Skeletal muscle cell (primary cell): ENCODE data around the gene TNKS1BP1.
"Not testable (repeated sequence)": the region's sequence is repeated elsewhere in the genome, so short reads cannot be mapped to it uniquely, and the experiment has no call there.

Source experiments
- DNase-seq: peaks from one replicate; pipeline ENCODE4 v3.0.0-alpha.2; 2010; ENCODE audit warnings: low read depth
- H3K4me3 ChIP-seq: 2 replicates; pipeline ENCODE4 v1.5.1; 2011; ENCODE audit warnings: low read depth, mild to moderate bottlenecking, control low read depth, low read length, moderate library complexity

TNKS1BP1 gene

DNA sequence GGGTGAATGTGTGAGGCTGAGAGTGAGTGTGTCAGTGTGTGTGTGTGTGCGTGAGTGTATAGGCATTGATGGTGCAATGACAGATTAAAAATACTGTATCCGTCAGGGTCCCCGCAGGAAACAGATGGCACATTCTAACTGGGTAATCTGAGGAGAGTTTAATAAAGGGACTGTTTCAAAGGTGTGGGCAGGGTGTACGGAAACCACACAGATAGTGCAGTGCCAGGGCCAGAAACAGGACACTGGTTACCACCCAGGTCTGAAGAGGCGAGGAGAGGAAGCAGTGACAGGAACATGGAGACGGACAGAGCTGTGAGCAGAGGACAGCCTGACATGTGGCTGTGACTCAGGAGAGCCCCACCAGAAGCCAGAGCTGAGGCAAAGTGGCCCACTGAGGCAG is 29.9 kb upstream of the TNKS1BP1 start:
- DNase-seq, result no peak
- H3K4me3 ChIP-seq, result no peak overlapping the region

DNA sequence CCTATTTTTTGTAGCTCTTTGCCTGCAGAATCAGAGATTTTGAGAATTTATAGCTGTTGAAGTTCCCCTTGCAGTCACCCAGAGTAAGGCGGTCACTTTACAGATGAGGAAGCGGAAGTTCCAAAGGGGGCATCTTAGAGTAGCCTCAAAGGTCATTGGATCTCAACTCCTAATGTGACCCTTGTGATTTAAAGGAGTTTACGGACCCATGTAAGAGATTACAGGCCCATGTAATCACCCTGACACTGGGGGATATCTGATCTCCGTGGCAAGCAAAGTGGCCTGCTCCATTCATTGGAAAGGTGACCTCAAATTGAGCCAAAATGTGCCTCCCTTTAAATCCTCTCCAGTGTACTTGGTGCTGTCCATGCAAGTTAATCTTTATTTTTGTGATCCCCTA is 29.1 kb upstream of the TNKS1BP1 start:
- H3K4me3 ChIP-seq, result no peak overlapping the region
- no peak for DNase-seq

DNA sequence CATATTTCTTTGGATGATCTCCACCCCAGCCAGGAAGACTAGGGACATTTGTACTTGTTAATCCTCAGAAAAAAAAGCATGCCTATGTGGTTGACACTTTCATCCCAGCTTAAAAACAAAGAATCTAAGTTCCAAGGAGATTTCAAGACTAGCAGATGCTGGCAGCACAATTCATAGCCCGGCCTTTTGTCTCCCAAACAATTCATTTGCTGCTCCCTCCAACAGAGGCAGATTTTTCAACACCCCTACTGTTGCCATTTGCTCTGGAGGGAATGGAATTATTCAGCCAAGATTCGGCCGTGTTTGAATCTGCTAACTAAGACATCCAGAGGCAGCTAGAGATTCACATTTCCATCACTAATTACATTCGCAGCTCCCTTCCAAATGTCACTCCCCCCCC is 28.7 kb upstream of the TNKS1BP1 start:
- H3K4me3 ChIP-seq, result no peak overlapping the region
- DNase-seq, result no peak

DNA sequence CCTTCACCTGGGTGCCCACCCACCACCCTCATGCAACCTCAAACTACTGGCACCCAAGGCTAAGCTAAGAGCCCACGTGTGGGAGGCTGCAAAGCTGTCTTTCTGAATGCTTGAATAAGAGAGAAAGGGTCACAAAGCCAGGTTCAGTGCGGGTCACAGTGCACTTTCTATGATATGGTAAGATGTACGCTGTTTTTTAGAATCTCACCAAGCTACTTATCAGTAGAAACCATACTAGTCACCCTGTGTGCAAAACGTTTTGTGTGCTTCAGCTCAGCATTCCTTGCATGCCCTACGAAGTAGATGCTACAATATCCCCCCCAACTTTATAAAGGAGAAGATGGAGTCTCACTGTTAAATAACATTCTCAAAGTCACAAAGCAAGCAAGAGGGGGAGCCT is 28.3 kb upstream of the TNKS1BP1 start:
- H3K4me3 ChIP-seq, result no peak overlapping the region
- DNase-seq, result no peak

DNA sequence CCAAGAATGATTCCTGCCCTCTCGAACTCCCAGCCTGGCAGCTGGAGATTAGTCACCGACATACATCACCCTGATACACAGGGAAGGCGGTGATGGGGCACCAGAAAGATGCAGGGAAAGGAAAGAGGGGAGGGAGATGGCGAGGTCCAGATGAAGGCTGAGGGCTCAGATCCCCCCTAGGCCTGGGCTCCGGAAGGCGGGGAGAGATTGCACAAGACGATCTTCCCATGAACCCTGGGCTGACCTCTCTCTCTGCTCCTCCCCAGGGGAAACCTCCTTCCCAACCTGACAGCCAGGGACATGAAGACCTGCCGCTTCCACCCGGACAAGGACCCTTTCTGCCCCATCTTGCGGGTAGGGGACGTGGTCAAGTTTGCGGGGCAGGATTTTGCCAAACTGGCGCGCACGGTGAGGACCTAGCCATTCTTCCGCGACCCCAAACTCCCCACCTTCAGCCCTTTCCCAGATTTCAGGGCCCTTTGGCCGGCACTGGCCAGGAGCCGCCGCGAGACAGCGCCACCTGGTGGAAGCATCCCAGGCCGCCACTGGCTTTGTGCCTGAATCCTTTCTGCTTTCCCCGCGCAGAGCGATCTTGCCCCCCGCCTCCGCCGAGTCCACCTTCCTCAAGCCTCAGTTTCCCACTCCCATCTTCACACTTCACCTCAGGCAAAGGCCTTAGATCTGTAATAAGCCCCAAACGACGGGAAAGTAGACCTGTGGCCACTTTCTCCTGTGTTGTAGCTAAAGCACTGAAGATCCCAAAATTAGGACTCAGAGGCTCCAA is 24.9 kb upstream of the TNKS1BP1 start:
- no peak for DNase-seq
- H3K4me3 ChIP-seq, result no peak overlapping the region

DNA sequence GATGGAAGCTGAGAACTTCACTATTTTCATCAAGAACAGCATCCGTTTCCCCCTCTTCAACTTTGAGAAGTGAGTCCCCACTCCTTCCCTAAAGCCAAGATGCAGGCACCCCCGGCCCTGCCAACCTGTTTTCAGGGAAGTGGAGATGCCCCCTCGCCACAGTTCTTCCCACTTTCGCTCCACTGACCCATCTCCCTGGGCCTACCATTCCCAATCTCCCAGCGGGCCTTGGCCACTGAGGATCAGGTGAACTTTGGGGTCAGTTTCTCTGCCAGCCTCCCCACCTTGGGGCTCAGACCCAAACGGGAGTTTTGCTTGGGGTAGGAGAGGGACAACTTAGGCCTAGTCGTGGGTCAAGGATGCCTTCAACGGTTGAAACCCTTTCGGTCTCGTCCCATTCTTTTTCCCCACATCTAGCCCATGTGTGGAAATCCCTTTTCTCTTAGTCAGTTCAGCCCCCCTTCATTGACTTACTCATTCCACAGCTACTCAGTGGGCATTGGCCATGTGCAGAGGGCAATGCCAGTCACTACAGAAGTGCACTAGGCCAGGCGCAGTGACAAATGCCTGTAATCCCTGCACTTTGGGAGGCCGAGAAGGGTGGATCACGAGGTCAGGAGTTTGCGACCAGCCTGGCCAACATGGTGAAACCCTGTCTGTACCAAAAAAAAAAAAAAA is 24.0 kb upstream of the TNKS1BP1 start:
- DNase-seq, result no peak
- no peak overlapping the region for H3K4me3 ChIP-seq

DNA sequence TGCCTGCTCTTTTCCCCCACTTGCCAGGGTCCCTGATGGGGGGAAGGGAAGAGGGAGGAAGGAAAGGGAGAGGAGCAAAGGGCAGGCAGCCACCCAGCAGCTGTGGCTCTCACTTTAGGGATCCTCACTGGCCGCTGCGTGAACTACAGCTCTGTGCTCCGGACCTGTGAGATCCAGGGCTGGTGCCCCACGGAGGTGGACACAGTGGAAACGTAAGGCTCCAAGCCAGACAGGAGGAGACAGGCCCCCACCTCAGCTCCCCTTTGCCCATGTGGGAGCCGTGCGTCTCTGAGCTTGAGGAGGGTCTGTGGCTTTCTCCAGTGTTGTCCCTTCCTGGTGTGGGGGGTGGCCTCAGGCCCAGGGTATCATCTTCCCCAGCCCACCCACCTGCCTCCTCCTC is 23.3 kb upstream of the TNKS1BP1 start:
- DNase-seq, result no peak
- H3K4me3 ChIP-seq, result no peak overlapping the region

DNA sequence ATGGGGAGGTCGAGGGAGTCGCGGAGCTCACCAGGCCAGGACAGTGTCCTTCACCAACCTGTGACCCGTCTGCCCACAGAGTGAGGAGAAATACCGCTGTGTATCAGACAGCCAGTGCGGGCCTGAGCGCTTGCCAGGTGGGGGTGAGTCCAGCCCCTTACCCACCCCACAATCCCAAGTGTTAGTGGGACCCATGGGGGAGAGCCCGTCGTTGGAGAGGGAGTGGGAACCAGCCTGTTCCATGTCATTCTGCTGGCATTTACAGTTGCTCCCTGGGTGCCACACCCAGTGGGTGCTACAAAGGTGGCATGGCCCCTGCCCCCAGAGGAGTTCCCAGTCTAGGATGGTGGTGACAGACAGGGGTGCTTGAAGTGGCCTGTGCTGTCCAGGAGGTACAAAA is 22.6 kb upstream of the TNKS1BP1 start:
- H3K4me3 ChIP-seq, result no peak overlapping the region
- no peak for DNase-seq

DNA sequence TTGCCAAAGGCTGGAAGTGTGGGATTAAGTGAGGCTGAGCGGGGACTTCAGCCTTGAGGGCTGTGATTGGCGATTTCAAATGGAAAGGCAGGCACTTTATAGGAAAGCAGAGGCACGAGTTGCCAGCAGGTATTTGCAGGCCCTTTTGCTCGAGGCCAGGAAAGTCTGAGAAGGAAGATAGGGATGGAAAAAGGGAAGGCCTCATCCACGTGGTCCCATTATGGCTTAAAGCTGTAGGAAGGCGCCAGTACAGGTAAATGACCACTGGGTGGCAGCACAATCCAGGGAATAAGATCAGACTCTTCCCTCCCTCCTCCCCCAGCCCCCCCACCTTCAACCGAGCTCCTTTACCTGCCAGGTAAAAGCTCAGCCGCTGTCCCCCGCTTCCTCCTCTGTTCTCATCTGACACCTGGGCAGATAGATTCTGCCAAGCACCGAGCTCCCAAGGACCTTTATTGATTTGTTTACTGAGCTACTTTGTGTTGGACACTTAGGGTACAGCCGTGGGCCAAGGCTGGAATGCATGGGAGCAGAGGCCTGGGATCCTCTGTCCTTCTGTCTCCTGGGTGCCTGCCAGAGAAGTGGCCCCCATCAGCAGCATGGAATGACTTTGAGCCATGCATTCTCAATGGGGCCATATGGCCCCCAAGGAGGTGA is 20.9 kb upstream of the TNKS1BP1 start:
- no peak for DNase-seq

DNA sequence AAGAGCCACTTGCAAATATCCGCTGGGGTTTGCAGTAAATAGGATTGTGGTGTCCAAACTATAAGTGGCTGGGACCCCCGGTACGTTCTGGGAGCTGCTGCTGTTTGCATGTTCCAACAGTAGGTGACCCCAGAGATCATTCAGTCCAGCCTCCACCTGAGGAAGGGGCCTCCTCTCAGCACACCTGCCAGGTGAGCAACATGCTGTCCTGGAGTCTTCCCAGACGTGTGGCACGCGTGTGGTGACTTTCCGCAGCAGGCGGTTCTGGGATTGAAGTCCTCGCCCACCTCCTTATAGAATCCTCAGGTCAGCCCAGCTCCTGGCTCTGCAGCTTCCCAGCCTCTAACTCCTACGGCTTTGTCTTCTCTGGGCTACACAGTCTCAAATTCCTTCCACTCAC is 20.1 kb upstream of the TNKS1BP1 start:
- H3K4me3 ChIP-seq, result no peak overlapping the region
- no peak for DNase-seq

More for the DNA sequence above, 20.9 kb upstream of the TNKS1BP1 start:
- no peak overlapping the region for H3K4me3 ChIP-seq

DNA sequence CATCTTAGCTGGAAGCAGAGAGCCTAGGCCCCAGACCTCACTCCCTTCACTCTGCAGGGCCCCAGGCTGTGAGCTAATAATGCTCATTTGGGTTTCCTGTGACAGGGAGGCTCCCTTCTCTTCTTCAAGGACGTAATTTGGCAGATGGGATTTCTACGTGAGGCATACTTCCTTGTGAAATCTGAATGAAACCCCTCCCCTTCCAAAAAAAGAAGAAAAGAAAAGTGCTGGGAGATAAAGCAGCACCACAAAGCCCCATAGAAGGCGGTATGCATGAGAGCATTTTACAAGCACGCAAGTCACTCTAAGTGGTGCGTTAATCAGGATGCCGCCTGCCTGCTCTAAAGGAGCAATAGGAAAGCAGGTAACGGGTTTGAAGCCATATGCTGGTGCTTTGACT is 19.1 kb upstream of the TNKS1BP1 start:
- DNase-seq, result no peak
- H3K4me3 ChIP-seq, result no peak overlapping the region

DNA sequence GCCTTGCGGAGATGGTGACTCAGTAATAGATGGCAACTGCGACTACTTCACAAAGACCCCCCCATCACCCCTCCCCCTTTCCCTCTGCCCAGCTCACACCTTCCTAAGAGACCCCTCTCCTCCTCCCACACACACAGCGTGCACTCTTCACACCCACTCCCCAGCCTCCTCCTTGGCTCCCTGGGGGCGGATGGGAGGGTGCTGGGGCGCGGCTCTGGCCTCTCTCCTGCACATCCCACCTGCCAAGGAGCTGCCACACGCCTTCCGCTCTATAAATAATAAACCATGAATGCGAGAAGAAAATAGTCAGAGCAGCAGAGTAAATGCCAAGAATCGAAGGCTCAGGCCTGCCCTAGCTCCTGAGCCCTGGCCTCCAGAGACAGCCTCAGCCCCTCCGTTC is 17.9 kb upstream of the TNKS1BP1 start:
- DNase-seq, result no peak
- no peak overlapping the region for H3K4me3 ChIP-seq

DNA sequence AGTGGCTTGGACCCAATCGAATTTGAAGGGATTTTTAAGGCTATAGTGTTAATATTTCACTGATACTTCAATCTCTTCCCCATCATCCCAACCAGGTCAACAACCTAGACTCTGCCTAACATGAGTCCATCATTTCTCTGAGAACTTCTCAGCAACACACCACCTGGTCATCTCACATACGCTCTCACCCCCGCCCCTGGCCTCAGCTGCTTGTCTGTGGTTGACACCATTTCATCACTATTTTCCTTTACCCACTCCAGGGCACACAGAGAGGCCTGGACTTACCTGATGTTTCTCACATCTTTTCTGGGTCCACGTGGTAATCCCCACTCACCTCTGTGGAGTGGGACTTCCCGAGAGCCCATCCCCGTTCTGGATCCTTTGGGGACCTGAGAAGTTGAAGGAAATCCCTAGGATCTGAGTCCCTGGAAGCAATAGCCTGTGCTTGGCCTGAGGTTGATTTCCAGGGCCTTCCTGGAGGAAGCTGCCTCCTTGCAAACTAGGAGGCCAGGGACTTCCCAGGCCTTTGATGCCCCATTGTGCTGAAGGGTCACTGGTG is 16.6 kb upstream of the TNKS1BP1 start:
- no peak for DNase-seq
- no peak overlapping the region for H3K4me3 ChIP-seq

DNA sequence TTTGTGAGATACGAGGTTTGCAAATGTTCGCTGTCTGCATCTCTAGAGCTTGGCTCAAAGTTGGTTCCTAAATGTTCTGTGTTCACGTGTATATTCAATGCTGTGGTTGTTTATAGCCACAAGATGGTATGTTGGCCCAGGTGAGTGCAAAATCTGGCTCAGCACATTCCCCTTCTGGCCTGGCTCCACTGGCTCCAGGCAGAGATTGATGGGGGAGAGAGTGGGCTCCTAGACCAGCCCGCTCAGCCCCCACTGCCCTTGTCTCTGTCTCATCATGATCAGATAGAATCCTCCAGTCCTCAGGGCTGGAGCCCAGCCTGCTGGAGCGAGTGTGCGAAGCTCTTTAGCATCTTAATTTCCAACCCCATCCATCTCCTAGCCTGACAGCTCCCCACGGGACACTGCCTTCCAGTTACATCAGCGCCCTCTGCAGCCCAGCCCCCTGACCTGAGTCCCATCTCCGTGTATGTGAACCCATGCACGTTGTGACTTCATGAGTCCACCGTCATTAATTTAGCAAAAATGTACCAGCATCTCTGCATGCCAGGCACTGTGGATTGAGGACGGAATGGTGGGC is 15.4 kb upstream of the TNKS1BP1 start:
- H3K4me3 ChIP-seq, result no peak overlapping the region
- no peak for DNase-seq

DNA sequence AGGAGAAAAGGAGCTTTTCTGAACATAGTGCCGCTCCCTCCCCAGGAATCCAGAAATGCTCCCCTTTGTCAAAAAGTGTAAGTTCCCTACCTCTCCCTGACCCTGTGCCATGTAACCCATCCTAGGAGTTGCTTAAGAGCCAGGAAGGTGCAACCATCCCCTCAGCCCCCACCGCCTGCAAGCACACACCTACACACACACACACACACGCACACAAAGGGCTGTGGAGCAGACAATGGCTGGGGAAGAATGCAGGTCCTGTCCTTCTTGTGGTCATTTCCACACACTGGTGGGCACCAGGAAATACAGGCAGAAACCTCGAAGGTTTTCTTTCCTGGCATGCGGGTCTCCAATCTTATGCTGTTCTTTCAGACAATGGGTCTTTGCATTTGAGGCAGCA is 14.6 kb upstream of the TNKS1BP1 start:
- no peak overlapping the region for H3K4me3 ChIP-seq
- DNase-seq, result no peak

DNA sequence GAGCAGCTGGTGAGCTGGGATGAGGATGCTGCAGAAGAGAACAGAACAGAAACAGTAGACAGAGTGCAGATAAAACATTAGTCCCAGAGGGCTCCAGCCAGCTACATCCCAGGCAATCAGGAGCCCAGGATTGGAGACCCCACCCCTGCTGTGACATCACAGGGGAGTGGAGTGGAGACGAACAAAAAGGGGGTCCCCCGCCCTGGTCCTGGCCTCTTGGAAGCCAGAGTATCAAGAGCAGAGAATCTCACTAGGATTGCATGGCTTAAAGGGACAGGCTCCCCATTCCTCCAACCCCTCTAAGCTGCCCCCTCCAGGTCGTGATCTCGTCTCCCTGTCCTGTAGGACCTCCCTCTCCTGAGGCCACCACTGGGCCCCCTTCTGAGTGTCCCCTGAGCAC is 13.4 kb upstream of the TNKS1BP1 start, which contains the start of gene P2RX3:
Gene P2RX3, plus strand, starts transcription at position 211 of the 400 bp plus-strand sequence. CDS start 199 bp downstream, outside the sequence.
- H3K4me3 ChIP-seq, result no peak within 1 kb of the TSS
- DNase-seq, result no peak

DNA sequence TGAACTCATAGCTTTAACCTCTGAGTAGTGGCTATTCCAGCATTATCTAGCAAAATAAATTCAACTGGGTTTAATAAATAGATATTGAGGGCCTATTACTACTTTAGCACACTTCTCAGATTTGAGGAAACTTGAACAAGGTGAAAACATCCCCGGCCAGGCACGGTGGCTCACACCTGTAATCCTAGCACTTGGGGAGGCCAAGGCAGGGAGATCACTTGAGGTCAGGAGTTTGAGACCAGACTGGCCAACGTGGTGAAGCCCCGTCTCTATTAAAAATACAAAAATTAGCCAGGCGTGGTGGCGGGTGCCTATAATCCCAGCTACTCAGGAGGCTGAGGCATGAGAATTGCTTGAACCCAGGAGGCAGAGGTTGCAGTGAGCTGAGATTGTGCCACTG is 12.1 kb upstream of the TNKS1BP1 start:
- H3K4me3 ChIP-seq, DNase-seq: not testable (repeated sequence)

DNA sequence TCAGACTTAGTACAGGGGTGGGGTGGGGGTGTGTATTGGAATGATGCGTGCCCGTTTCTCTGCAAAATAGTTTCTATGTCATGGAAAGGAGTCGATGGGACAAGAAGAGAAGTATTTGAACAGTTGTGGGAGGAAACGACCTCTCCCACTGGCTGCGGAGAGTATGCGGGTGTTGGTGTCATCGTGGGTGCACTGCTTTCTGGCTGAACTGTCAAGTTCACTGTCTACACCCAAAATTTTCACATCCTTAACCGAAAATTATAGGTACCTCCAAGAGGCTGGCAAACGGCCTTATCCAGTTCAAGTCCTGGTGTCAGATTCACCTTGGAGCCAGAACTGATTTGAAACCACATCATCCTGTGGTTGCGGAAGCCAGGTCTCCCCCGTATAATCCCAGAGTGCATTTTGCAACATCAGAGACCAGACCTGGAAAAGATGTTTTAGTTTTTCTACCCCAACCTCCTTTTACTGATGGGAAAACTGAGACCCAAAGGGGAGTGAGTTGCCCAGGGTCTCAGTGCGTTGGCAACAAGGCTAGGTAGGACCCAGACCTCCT is 11.4 kb upstream of the TNKS1BP1 start:
- H3K4me3 ChIP-seq, result peak overlapping the region; percentile 75
- DNase-seq, result no peak

DNA sequence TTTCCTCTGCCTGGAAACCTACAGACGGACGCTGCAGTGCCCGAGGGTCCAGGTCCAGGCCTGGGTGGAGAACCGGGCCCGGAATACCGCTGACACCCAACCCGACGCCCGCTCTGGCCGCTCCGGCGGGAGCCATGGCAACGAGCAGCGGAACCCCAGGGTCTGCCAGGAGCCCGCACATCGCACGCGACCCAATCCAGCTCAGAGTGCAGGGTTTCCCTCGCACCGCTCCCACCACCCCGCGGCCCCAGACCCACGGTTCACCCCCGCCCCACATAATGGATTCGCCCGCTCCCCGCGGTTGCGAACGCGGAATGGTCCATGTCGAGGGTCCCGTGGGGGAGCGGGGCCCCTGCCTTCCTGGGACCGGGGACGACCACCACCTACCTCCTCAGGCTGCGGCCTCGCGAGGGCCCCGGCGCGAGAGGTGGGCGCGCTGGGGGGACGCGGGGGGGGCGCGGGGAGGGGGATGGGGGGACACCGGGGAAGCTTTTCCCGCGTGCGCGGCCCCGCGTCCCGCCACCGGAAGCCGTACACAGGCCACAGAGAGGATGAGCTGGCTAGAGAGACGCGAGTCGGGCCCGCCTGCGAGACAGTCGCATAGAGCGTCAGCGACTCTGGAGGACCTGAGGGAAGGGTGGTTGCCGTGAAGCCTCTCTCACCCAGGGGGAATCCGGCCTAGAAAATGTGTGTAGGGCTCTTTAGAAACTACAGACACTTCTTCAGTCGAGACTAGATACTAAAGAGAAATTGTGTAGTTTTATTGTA is 10.8 kb upstream of the TNKS1BP1 start, which contains the start of gene SSRP1:
Gene SSRP1, minus strand, starts transcription at position 550 of the 768 bp plus-strand sequence. CDS start 771 bp downstream, outside the sequence.
- H3K4me3 ChIP-seq, result peak within 1 kb of the TSS; percentile 75

More for the DNA sequence above, 10.8 kb upstream of the TNKS1BP1 start, which contains the start of gene SSRP1:
- DNase-seq, result peak; percentile 43
